ENCODE data around the gene DAB2IP. TPM values are rescaled to one million over a fixed set of nuclear protein-coding genes. Genes with fewer than 3 reads are reported as not detected.

DAB2IP gene
- total and polyA plus RNA-seq, 5 donors = 25.5 to 55.0 (median 42.1) TPM

GRCh38 chr9:121830441-121831140 lies 179.2 kb downstream of the DAB2IP start:
- intact Hi-C loops (cut with DNase I) = loop anchor here in 1 of 4 donors (10.0 kb wide), 1 partner anchor 56 kb away; no protein-coding TSS in a partner anchor
- Histone ChIP-seq H3K9me3 (ENCODE audit: control insufficient read depth, low read length) (no peaks in the 10 kb centered on the region), H3K4me3 (ENCODE audit: low read length) (no peak overlapping the region), H3K27ac (ENCODE audit: low read length) (no peak overlapping the region), H3K4me1 (ENCODE audit: control insufficient read depth, insufficient read depth, low read length) (no peaks in the 10 kb centered on the region), H3K27me3 (ENCODE audit: control insufficient read depth, insufficient read depth) (no peaks in the 10 kb centered on the region)
- WGBS = 81% methylated on average over 3 of the region's 3 CpGs
- DNase-seq (no peak), ATAC-seq (no peak)

- Histone ChIP-seq H3K9me3 (ENCODE audit: control insufficient read depth, low read length) (no peaks in the 10 kb centered on the region), H3K4me3 (ENCODE audit: low read length) (no peak overlapping the region), H3K27ac (ENCODE audit: low read length) (no peak overlapping the region), H3K27me3 (ENCODE audit: control insufficient read depth, insufficient read depth) (no peaks in the 10 kb centered on the region), H3K4me1 (ENCODE audit: control insufficient read depth, insufficient read depth, low read length) (no peaks in the 10 kb centered on the region)
- WGBS = over 99% methylated on average over 3 of the region's 3 CpGs
- no peak for DNase-seq
- no peak for ATAC-seq
- intact Hi-C loops (cut with DNase I) = loop anchor here in 1 of 4 donors (10.0 kb wide), 1 partner anchor 57 kb away; no protein-coding TSS in a partner anchor
Observed at GRCh38 chr9:121831869-121832268, 180.4 kb downstream of the DAB2IP start.

GRCh38 chr9:121833061-121833460 lies 181.6 kb downstream of the DAB2IP start:
- no peak for DNase-seq
- 90% methylated on average over 9 of the region's 9 CpGs for WGBS
- Histone ChIP-seq H3K4me3 (ENCODE audit: low read length) (no peak overlapping the region), H3K27ac (ENCODE audit: low read length) (no peak overlapping the region), H3K9me3 (ENCODE audit: control insufficient read depth, low read length) (no peaks in the 10 kb centered on the region), H3K4me1 (ENCODE audit: control insufficient read depth, insufficient read depth, low read length) (no peaks in the 10 kb centered on the region), H3K27me3 (ENCODE audit: control insufficient read depth, insufficient read depth) (no peaks in the 10 kb centered on the region)
- no peak for ATAC-seq
- intact Hi-C loops (cut with DNase I) = loop anchor here in 1 of 4 donors (10.0 kb wide), 1 partner anchor 58 kb away; no protein-coding TSS in a partner anchor

Other genes with a start within 250 kb of the DAB2IP start
- 10 to 100 TPM; 12.3 to 30.1 (median 22.3) TPM for gene GGTA1, start 151.8 kb upstream of the DAB2IP start, total RNA-seq
- 42.5 TPM for gene GGTA1, start 151.8 kb upstream of the DAB2IP start, polyA plus RNA-seq

Data from right cardiac atrium (tissue), 5 donors.